GM12891 (cell line): ENCODE measurements around the gene PRKAR1A.

Experiments
- PAX5 ChIP-seq: IDR thresholded peaks from 2 replicates; pipeline ENCODE4 v1.6.1; 2011; ENCODE audit warnings: low read length, moderate library complexity, mild to moderate bottlenecking; ENCODE audit not compliant: insufficient read depth, severe bottlenecking
- POLR2A ChIP-seq: IDR thresholded peaks from 2 replicates; pipeline ENCODE4 v1.6.1; 2011; ENCODE audit warnings: low read depth, low read length, control low read depth
- POLR2AphosphoS5 ChIP-seq: IDR thresholded peaks from 2 replicates; pipeline ENCODE4 v1.6.1; 2011; ENCODE audit warnings: low read depth, low read length, control low read depth
- POU2F2 ChIP-seq: IDR thresholded peaks from 2 replicates; pipeline ENCODE4 v1.6.1; 2011; ENCODE audit warnings: low read depth, mild to moderate bottlenecking, control low read depth, low read length, moderate library complexity
- SPI1 ChIP-seq: IDR thresholded peaks from 2 replicates; pipeline ENCODE4 v1.6.1; 2011; ENCODE audit warnings: low read depth, low read length, control low read depth
- TAF1 ChIP-seq: IDR thresholded peaks from 2 replicates; pipeline ENCODE4 v1.6.1; 2011; ENCODE audit warnings: low read depth, low read length, control low read depth

DNA sequence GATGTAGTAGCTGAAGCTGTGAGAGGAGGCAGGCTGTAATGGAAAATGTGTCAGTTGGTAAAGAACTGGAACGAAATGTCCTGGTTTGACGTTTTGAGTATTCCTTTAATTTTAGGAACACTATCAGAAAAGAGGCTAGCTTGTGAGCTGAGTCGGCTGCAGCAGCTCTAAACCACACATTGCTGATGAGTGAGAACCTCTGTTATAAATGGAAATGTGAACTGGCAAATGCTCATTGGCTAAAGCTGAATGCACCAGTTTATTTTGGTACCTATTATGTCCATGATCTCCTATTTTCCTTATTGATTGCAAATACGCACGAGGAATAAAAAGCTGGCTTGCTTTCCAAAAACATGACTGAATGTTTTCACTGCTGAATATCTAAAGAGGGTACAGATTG lies 43.9 kb upstream of the PRKAR1A start:
- TF ChIP-seq POLR2A (no peak), TAF1 (no peak), POLR2AphosphoS5 (no peak), SPI1 (no peak), PAX5 (no peak), POU2F2 (no peak)
